ENCODE measurements around the gene TAF4.

The TAF4 gene

DNA sequence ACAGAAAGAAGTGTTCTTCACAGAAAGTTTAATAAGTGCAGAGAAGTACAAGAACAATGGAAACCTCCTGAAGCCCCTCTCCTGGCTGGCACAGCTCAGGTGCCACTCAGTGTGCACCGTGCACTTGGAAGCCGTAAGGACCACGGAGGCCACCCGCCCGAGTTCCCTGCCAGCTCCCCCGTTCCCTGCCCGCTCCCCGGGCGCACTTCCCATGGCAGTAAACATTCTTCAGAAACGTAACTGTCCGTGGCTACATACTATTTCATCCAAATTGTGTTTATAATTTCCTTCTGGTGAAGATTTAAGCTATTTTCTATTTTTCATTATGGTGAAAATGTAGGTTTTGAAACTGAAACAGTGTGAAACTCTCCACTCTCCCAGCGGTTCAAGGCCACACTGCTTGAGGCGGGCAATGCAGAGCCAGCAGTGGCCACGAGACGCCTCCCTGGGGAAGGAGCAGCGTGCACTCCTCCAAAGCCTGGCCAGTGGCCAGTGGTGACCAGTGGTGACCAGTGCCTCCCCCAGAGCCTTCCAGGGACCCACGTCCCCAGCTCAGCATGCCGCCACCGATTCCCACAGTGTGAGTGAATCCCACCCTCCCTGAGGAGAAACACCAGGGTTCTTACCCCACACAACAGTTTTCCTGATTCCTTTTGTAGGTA lies 46.4 kb downstream of the TAF4 start:
- no peak overlapping the region for H3K4me3 ChIP-seq (ENCODE audit: low read depth, low read length)
- TF ChIP-seq, protein P1, sequence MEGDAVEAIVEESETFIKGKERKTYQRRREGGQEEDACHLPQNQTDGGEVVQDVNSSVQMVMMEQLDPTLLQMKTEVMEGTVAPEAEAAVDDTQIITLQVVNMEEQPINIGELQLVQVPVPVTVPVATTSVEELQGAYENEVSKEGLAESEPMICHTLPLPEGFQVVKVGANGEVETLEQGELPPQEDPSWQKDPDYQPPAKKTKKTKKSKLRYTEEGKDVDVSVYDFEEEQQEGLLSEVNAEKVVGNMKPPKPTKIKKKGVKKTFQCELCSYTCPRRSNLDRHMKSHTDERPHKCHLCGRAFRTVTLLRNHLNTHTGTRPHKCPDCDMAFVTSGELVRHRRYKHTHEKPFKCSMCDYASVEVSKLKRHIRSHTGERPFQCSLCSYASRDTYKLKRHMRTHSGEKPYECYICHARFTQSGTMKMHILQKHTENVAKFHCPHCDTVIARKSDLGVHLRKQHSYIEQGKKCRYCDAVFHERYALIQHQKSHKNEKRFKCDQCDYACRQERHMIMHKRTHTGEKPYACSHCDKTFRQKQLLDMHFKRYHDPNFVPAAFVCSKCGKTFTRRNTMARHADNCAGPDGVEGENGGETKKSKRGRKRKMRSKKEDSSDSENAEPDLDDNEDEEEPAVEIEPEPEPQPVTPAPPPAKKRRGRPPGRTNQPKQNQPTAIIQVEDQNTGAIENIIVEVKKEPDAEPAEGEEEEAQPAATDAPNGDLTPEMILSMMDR (IDR thresholded peaks at IDR 0.05; ENCODE audit: low read depth, low read length), result no peak

DNA sequence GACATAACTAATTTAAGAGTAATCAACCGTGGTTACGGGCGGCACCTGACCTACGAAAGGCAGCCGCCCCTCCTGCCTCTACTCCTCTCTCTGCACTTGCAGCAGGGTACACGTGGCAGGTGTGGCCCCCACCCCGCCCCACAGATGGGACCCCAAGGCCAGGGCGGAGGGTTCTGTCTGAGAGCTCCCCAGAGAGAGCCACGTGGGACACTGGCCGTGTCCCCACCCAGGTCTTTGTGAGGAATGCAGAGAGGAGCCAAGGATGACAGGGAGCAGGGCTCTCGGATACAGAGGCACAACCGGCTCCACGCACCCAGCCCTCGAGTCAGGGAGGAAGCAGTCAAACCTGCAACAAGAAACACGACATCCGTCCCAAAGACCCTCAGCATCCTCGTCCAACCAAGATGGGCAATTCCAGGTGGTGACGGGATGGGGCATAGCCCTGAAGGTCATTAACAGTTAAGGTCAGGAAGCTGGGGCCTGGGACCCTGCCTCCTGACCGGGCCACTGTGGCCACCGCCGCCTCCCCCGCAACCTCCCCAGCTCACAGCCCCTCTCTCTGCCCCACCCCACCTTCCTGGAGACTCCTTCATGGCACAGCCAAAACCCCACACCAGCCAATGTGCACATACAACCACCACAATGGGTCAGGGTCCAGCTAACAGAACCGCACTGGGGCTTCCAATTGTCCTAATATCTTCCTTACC lies 47.1 kb downstream of the TAF4 start:
- TF ChIP-seq, protein P1 (IDR thresholded peaks at IDR 0.05; ENCODE audit: low read depth, low read length), result no peak
- no peak overlapping the region for H3K4me3 ChIP-seq (ENCODE audit: low read depth, low read length)

DNA sequence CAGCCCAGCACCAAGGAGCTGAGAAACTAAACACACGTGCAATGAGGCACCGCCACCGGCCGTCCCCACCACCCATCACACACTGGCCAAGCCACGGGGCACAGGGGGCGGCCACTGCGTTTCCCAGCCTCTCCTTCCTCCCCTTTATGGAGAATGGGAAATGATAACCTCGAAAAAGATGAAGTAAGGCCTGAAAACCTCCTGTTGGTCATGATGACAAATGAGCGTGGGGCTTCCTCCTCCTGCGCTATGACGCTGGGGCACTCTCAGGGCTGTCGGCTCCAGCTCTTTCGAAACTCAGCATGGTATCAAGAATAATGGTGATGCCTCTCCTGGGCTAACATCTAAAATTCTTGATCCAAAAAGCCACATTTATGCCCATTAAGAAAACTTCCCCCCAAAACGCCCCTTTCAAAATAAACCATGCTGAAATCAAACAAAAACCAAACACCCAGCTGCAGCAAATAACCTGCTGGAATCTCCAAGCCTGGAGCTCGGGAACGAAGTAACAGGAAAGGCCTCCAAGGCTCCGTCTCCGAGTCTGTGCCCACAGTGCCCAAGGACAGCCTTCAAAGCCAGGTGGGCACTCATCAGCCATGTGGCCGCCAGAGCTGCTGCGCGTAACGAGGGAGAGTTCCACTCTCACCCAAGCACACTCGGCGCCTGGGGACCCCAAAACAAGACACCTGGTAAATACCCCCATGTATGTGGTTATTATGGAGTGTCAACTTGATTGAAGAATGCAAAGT lies 50.0 kb downstream of the TAF4 start:
- TF ChIP-seq, protein P1 (IDR thresholded peaks at IDR 0.05; ENCODE audit: low read depth, low read length), result no peak

DNA sequence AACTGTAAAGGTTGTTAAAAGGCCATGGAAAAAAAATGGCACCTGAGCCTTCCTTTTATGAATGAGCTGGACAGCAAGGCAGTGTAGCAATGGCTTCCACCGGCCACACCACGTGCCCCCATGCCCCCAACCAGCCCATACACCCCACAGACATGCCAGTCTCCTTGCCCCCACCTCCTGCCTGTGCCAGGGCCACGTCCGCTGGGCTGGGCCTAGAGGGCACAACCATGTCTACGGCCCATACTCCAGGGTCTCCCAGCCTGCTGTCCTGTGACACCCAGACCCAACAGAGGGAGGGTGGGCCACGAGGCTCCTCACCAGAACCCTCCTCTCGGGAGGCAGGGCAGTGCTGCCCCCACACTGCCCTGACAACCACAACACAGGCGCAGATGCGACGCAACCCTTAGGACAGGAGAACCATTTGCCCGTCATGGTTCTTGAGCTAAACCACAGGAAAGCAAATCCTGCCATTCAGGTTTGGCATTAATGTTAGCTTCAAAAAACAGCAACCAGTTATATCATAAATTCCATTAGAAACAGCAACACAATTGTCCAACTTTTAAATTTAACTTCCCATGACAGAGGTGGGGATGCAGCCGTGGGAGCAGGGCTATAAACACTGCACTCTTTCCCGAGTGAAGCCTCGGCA lies 50.7 kb downstream of the TAF4 start:
- TF ChIP-seq, protein P1 (IDR thresholded peaks at IDR 0.05; ENCODE audit: low read depth, low read length), result no peak
- no peak overlapping the region for H3K4me3 ChIP-seq (ENCODE audit: low read depth, low read length)

More for the DNA sequence above, 50.0 kb downstream of the TAF4 start:
- no peak overlapping the region for H3K4me3 ChIP-seq (ENCODE audit: low read depth, low read length)

DNA sequence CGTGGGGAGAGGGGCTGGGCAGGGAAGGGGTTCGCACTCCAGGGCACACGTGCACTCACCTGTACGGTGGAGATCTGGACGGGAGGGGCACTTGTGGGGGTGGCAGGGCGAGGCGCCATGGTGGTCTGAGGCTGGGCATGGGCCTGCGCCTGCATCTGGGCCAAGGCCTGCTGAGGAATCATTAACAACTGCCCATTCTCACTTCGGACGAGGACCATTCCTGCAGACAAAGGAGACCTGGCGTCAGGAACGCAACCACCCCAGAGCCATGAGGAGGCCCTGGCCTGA lies 51.2 kb downstream of the TAF4 start:
- TF ChIP-seq, protein P1 (IDR thresholded peaks at IDR 0.05; ENCODE audit: low read depth, low read length), result no peak
- H3K4me3 ChIP-seq (ENCODE audit: low read depth, low read length), result no peak overlapping the region

DNA sequence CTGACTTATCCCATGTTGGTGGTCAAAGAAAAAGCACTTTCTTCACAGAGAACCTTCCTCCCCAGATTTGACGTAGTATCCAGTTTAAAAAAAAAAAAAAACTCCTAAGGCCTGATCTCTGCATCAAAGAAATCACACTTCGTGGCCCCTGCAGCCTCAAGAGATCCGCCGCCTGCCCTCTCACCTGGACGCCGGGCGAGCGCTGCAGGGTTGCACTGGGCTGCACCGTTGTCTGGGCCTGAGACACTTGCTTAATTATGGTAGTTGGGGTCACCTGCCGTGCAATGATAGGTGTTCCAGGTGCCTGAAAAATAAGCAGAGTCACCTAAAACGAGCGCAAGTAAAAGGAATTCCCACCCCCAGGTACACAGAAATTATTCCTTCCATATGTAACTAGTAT lies 53.0 kb downstream of the TAF4 start:
- no peak overlapping the region for H3K4me3 ChIP-seq (ENCODE audit: low read depth, low read length)
- TF ChIP-seq, protein P1 (IDR thresholded peaks at IDR 0.05; ENCODE audit: low read depth, low read length), result no peak
